Ovary (tissue), 9 donors: ENCODE results near the gene RAB32. TPM values are rescaled to one million over a fixed set of nuclear protein-coding genes. Genes with fewer than 3 reads are reported as not detected.
"Not testable (repeated sequence)": the region's sequence is repeated elsewhere in the genome, so short reads cannot be mapped to it uniquely, and the experiment has no call there.

Experiments
- DNase-seq, 5 donors: peaks; one replicate each; pipeline ENCODE4 v3.0.0-alpha.2; 2019 to 2020
- H3K27ac ChIP-seq, 2 donors: fragments of 200-600 bp; one replicate each; pipeline versions ENCODE4 v1.5.1 to v1.8.0; 2019 to 2022
- H3K27me3 ChIP-seq: fragments of 200-600 bp; one replicate; pipeline ENCODE4 v1.8.0; 2022
- H3K36me3 ChIP-seq: fragments of 200-600 bp; sonication (generic); one replicate; pipeline ENCODE4 v1.5.1; 2019
- H3K4me1 ChIP-seq: one replicate; pipeline ENCODE4 v1.8.1; 2013; ENCODE audit warnings: mild to moderate bottlenecking, moderate library complexity; ENCODE audit not compliant: insufficient read depth
- H3K4me3 ChIP-seq: fragments of 200-600 bp; sonication (generic); one replicate; pipeline ENCODE4 v1.5.1; 2017
- H3K9me3 ChIP-seq, 2 donors: fragments of 200-600 bp in 1 of 2; sonication (generic) in 1 of 2; one replicate each; pipeline versions ENCODE4 v1.5.1 to v1.8.1; 2013 to 2019; ENCODE audit warnings: mild to moderate bottlenecking in 1 of 2, moderate library complexity in 1 of 2
- EP300 ChIP-seq: sonication (generic); formaldehyde crosslinking; IDR thresholded peaks from one replicate; pipeline ENCODE4 v1.6.1; 2017; ENCODE audit warnings: antibody characterized with exemption
- POLR2A ChIP-seq: fragments of 450-650 bp; IDR thresholded peaks from one replicate; pipeline ENCODE4 v1.6.1; 2017; ENCODE audit warnings: antibody characterized with exemption, mild to moderate bottlenecking, moderate library complexity
- WGBS, 3 donors: extraction: QIAGEN DNeasy Blood & Tissue Kit in 1 of 3; methylation state at CpG; one replicate each; pipeline versions ENCODE4 v1.1.5 to v1.1.7; 2013 to 2017; 5-methylcytosine and 5-hydroxymethylcytosine counted together
- intact Hi-C, 4 donors: fragments of 100-400 bp; cut with DNase I; formaldehyde crosslinking; loops; one replicate each; pipeline versions ENCODE4 v1.11.0 to v1.15.1; 2022 to 2023
- polyA plus RNA-seq, 2 donors: library from polyadenylated mRNA; stranded (reverse); fragments of 200-250 nt in 1 of 2; fragments of 350-450 nt in 1 of 2; fragmentation: Illumina TruSeq in 1 of 2; extraction: RNeasy Lipid Tissue Mini Kit (QIAGEN cat#74804) in 1 of 2; gene quantifications; one replicate each; pipeline ENCODE4 v1.2.3, GENCODE V29; 2013 to 2014
- total RNA-seq, 7 donors: library from RNA; depleted of rRNA in 2 of 7; stranded (reverse); fragments of >200 nt in 2 of 7; fragmentation: NEBNext Ultra II Directional in 3 of 7; extraction: Animal tissue kit (Norgen Biotek cat#: 25700) in 3 of 7; gene quantifications; one replicate each; pipeline versions ENCODE4 v1.1.0 to v1.2.4, GENCODE V29; 2016 to 2023
- TF ChIP-seq, protein P1 (sequence below), 3 donors: fragments of 450-650 bp in 2 of 3; fragments of 200-600 bp in 1 of 3; IDR thresholded peaks; one replicate each; pipeline versions ENCODE4 v1.5.1 to v1.8.0; 2016 to 2022; ENCODE audit warnings: antibody characterized with exemption in 3 of 3, mild to moderate bottlenecking in 1 of 3
- donor health status: DM: no; HTN: no; CAD: no; lungs with moderate emphysema.
- donor health status: DM: no; HTN: no; CAD: no.
- donor health status: Bipolar disorder and iron deficiency.
- donor health status: DM: yes; HTN: yes; CAD: no.
- donor health status: DM: no; HTN: no; CAD: no.
- donor health status: DM: yes; HTN: yes; CAD: no.

RAB32 gene
- total and polyA plus RNA-seq, 9 donors = 10.7 to 27.7 (median 13.0) TPM

- no peak for TF ChIP-seq POLR2A
- TF ChIP-seq, protein P1, sequence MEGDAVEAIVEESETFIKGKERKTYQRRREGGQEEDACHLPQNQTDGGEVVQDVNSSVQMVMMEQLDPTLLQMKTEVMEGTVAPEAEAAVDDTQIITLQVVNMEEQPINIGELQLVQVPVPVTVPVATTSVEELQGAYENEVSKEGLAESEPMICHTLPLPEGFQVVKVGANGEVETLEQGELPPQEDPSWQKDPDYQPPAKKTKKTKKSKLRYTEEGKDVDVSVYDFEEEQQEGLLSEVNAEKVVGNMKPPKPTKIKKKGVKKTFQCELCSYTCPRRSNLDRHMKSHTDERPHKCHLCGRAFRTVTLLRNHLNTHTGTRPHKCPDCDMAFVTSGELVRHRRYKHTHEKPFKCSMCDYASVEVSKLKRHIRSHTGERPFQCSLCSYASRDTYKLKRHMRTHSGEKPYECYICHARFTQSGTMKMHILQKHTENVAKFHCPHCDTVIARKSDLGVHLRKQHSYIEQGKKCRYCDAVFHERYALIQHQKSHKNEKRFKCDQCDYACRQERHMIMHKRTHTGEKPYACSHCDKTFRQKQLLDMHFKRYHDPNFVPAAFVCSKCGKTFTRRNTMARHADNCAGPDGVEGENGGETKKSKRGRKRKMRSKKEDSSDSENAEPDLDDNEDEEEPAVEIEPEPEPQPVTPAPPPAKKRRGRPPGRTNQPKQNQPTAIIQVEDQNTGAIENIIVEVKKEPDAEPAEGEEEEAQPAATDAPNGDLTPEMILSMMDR (IDR thresholded peaks at IDR 0.05) = no peak
- no peak for TF ChIP-seq EP300
- Histone ChIP-seq H3K36me3 (no peaks in the 10 kb centered on the region), H3K27ac (no peak overlapping the region), H3K9me3 (no peaks in the 10 kb centered on the region), H3K27me3 (no peaks in the 10 kb centered on the region), H3K4me1 (no peaks in the 10 kb centered on the region), H3K4me3 (no peak overlapping the region)
- intact Hi-C loops = no loop called here
- no peak for DNase-seq
- 25 to 51% (median 48%) methylated on average over 1 of the region's 1 CpG for WGBS, 3 donors
Observed at GRCh38 chr6:146560607-146561006, 17.0 kb downstream of the RAB32 start.

DNA sequence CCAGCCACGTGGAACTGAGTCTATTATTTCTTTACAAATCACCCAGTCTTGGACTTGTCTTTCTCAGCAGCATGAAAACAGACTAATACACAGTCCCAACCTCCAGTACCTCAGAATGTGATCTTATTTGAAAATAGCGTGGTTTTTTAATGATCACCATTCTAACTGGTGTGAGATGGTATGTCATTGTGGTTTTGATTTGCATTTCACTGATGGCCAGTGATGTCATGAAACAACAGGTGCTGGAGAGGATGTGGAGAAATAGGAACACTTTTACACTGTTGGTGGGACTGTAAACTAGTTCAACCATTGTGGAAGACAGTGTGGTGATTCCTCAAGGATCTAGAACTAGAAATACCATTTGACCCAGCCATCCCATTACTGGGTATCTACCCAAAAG is 23.0 kb downstream of the RAB32 start:
- intact Hi-C loops, H3K4me1 ChIP-seq, H3K27ac ChIP-seq, H3K27me3 ChIP-seq, H3K9me3 ChIP-seq, DNase-seq, H3K4me3 ChIP-seq, H3K36me3 ChIP-seq: not testable (repeated sequence)
- WGBS, 3 donors = 72 to 76% (median 76%) methylated on average over 2 of the region's 2 CpGs

DNA sequence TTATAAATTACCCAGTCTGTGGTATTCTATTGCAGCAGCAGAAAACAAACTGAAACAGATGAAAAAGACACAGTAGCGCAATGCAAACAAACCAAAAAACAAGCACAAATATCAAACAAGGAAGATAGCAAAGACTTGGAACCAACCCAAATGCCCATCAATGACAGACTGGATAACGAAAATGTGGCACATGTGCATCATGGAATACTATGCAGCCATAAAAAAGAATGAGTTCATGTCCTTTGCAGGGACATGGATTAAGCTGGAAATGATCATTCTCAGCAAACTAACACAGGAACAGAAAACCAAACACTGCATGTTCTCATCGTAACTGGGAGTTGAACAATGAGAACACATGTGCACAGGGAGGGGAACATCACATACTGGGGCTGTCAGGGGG is 25.0 kb downstream of the RAB32 start:
- H3K36me3 ChIP-seq, H3K27ac ChIP-seq, H3K4me3 ChIP-seq, intact Hi-C loops, H3K9me3 ChIP-seq, H3K4me1 ChIP-seq, H3K27me3 ChIP-seq, DNase-seq: not testable (repeated sequence)
- 79 to 88% (median 80%) methylated on average over 3 of the region's 3 CpGs for WGBS, 3 donors

- 90 to 95% (median 92%) methylated on average over 1 of the region's 1 CpG for WGBS, 3 donors
- Histone ChIP-seq H3K36me3 (no peaks in the 10 kb centered on the region), H3K27ac (no peak overlapping the region), H3K27me3 (no peaks in the 10 kb centered on the region), H3K4me1 (no peaks in the 10 kb centered on the region), H3K9me3 (no peaks in the 10 kb centered on the region), H3K4me3 (no peak overlapping the region)
- TF ChIP-seq, protein P1 (IDR thresholded peaks at IDR 0.05) = no peak
- TF ChIP-seq POLR2A = no peak
- TF ChIP-seq EP300 = no peak
- intact Hi-C loops = no loop called here
- no peak for DNase-seq
Observed at GRCh38 chr6:146574211-146574610, 30.6 kb downstream of the RAB32 start.

- Histone ChIP-seq H3K36me3 (no peaks in the 10 kb centered on the region), H3K27ac (no peak overlapping the region), H3K27me3 (no peaks in the 10 kb centered on the region), H3K4me3 (no peak overlapping the region), H3K4me1 (no peaks in the 10 kb centered on the region), H3K9me3 (no peaks in the 10 kb centered on the region)
- TF ChIP-seq, protein P1 (IDR thresholded peaks at IDR 0.05) = no peak
- TF ChIP-seq POLR2A = no peak
- intact Hi-C loops = no loop called here
- no peak for DNase-seq
Observed at GRCh38 chr6:146578054-146578453, 34.4 kb downstream of the RAB32 start.

DNA sequence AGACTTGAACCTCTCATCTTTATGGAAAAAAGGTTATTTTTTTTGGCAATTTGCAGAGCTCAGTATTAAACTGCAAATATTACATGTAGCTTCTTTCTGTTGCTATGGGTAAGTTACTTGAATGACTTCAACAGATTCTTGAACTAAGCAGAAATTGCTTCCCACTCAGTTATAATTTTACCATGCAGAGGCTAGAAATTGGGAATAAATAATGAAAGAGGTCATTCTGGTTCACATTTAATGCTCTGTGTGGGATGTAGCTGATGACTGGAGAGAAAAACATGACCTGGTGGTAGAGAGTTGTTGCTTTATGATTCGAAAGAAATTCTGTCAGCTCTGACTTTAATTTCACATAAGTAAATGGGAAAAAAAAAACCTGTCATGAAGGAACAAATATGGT is 38.3 kb downstream of the RAB32 start:
- intact Hi-C loops = no loop called here
- Histone ChIP-seq H3K9me3 (no peaks in the 10 kb centered on the region), H3K4me3 (no peak overlapping the region), H3K36me3 (no peaks in the 10 kb centered on the region), H3K27ac (no peak overlapping the region), H3K4me1 (no peaks in the 10 kb centered on the region), H3K27me3 (no peaks in the 10 kb centered on the region)
- TF ChIP-seq, protein P1 (IDR thresholded peaks at IDR 0.05) = no peak
- TF ChIP-seq EP300 (no peak), POLR2A (no peak)
- DNase-seq = no peak
- 27 to 44% (median 39%) methylated on average over 1 of the region's 1 CpG for WGBS, 3 donors
